ENCODE data around the gene LRRFIP1. TPM values are rescaled to one million over a fixed set of nuclear protein-coding genes. Genes with fewer than 3 reads are reported as not detected.

The LRRFIP1 gene
- total and polyA plus RNA-seq, 8 donors, result 18.4 to 55.0 (median 31.7) TPM

DNA sequence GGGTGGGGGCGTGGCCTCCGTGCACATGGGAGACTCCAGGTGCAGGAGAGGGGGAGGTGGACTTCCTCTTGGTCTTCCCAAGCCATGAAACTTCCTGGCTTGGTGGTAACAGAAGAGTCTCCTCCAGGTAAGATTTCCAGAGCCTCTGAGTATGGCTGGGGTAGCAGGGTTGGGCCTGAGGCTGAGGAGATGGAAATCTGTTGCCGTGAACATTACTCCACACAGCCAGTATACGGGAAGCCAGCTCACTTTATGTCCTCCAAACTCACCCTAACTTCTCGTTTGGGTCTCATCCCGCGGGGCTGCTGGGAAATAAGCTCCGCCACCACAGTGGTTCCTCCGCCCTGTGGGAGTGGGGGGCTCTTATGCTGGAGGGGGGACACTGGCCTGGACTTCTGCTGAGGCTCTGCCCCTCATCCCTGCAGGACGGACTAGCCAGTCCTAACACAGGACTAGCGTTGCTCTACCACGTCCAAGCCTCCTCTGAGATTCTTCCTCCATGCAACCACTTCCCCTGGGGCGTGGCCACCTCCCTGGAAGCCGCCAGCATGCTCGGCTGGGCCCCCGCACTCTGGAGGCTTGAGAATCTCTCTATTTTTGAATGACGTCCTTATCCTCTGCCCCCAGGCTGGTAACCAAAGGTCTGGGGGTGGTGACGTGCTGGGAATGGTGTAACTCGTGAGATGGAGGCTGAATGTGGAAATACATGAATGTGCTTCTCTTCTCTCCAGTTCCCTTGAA, 36.1 kb upstream of the LRRFIP1 start:
- DNase-seq (peak in 5 of 6 donors; percentile 47 to 89 (median 86)), FAIRE-seq (no peak), ATAC-seq (peak in 3 of 4 donors; percentile 2 to 15 (median 6))
- H3K27ac ChIP-seq, result peak overlapping the region; percentile 69 to 94 (median 82)
- WGBS, 2 donors, result 14 to 18% methylated on average over 19 of the region's 19 CpGs
- H3K36me3 ChIP-seq, result no peaks in the 10 kb centered on the region
- H3K4me1 ChIP-seq, result peaks cover 18 to 31% (median 23%) of the 10 kb centered on the region in 3 donors
- H3K4me3 ChIP-seq, result peak overlapping the region in 3 of 4 donors; percentile 27 to 44 (median 37)
- H3K9me3 ChIP-seq, result no peaks in the 10 kb centered on the region
- no peaks in the 10 kb centered on the region for H3K27me3 ChIP-seq
- TF ChIP-seq, protein P1, sequence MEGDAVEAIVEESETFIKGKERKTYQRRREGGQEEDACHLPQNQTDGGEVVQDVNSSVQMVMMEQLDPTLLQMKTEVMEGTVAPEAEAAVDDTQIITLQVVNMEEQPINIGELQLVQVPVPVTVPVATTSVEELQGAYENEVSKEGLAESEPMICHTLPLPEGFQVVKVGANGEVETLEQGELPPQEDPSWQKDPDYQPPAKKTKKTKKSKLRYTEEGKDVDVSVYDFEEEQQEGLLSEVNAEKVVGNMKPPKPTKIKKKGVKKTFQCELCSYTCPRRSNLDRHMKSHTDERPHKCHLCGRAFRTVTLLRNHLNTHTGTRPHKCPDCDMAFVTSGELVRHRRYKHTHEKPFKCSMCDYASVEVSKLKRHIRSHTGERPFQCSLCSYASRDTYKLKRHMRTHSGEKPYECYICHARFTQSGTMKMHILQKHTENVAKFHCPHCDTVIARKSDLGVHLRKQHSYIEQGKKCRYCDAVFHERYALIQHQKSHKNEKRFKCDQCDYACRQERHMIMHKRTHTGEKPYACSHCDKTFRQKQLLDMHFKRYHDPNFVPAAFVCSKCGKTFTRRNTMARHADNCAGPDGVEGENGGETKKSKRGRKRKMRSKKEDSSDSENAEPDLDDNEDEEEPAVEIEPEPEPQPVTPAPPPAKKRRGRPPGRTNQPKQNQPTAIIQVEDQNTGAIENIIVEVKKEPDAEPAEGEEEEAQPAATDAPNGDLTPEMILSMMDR (IDR thresholded peaks at IDR 0.05), result no peak
- intact Hi-C loops (cut with DNase I), result no loop called here

DNA sequence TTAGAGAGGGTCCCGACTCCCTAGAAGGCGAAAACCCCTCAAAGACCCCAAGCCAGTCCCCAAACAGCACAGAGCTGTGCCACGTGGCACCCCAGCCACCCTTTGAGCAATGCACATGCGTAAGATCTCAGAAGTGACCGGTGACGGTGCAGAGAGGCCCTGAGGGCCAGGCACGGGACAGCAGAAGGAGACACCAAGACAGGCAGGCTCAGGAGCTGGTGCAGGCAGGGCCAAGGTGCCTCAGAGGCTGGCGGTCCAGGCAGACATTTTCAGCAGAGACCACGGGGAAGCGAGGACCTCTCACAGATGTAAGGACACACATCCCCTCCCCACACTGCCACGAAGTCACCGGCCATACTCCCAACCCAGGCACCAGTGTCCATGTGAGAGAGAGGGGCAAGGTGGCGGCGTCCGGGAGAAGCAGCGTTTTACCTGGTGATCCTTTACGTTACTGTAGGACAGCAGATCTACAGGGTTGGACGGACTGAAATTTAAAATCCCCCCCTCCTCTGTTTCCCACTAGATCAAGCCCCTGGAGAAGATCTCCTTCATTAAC, 34.9 kb upstream of the LRRFIP1 start:
- 93 to 96% methylated on average over 18 of the region's 18 CpGs for WGBS, 2 donors
- H3K4me3 ChIP-seq, result no peak overlapping the region
- H3K9me3 ChIP-seq, result no peaks in the 10 kb centered on the region
- peak in 1 of 6 donors; percentile 33 for DNase-seq
- H3K4me1 ChIP-seq, result peaks cover 18 to 28% (median 23%) of the 10 kb centered on the region in 3 donors
- ATAC-seq, result no peak
- H3K36me3 ChIP-seq, result no peaks in the 10 kb centered on the region
- TF ChIP-seq, protein P1 (IDR thresholded peaks at IDR 0.05), result no peak
- H3K27me3 ChIP-seq, result no peaks in the 10 kb centered on the region
- H3K27ac ChIP-seq, result peak overlapping the region in 2 of 4 donors; percentile 88 to 94
- intact Hi-C loops (cut with DNase I), result no loop called here
- no peak for FAIRE-seq

DNA sequence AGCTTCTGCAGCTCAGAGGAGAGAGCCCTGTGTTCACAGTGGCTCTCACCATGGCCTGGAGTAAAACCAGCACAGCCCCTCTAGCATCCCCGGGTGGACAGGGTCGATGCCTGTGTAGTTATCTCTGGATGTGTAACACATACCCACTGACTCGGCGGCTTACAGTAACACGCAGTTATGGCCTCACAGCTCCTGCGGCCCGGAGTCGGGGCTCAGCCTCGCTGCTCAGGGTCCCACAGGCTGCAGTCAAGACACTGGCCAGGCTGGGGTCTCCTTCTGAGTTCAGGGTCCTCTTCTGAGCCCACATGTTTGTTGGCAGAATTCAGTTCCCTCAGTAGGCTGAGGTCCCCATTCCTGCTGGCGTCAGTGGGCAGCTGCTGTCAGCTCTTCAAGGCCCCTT, 34.4 kb upstream of the LRRFIP1 start:
- ATAC-seq (no peak), FAIRE-seq (no peak), DNase-seq (peak in 1 of 6 donors; percentile 10)
- no peak overlapping the region for H3K4me3 ChIP-seq
- intact Hi-C loops (cut with DNase I), result no loop called here
- TF ChIP-seq, protein P1 (IDR thresholded peaks at IDR 0.05), result no peak
- no peaks in the 10 kb centered on the region for H3K9me3 ChIP-seq
- no peak overlapping the region for H3K27ac ChIP-seq
- H3K4me1 ChIP-seq, result peaks cover 18 to 27% (median 23%) of the 10 kb centered on the region in 3 donors
- no peaks in the 10 kb centered on the region for H3K36me3 ChIP-seq
- no peaks in the 10 kb centered on the region for H3K27me3 ChIP-seq
- 93 to 95% methylated on average over 10 of the region's 10 CpGs for WGBS, 2 donors

DNA sequence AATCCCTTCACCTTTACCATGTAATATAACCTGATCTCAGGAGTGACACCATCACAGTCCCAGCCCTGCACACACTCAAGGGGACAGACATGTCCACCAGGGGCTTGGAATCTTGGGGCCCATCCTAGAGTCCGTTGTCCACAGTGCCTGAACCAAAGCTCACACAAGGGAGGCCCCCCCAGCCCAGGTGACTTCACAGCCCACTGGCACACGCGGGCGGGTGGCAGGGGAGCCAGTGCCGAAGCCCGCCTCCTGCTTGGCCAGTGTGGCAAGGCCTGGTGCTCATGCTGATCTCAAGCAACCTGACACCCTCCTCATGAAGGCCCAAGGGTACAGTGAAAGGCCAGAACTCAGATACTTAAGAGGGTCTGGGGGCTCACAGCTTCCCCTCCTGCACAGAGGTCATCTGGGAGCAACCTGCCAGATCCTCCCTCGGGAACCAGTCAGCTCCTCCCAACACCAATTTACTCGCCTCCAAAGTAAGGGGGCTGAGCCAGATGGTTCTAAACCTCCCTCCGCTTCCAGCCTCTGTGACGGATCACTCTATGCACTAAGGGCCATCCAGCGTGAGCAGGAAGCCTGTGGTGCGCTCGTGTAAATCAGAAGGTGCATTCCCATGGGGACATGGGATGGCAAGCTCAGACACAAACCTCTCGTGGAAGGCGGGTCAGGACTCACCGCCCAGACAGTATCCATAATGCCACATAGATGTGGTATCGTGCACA, 33.6 kb upstream of the LRRFIP1 start:
- Histone ChIP-seq H3K27ac (no peak overlapping the region), H3K9me3 (no peaks in the 10 kb centered on the region), H3K27me3 (no peaks in the 10 kb centered on the region), H3K36me3 (no peaks in the 10 kb centered on the region), H3K4me1 (peaks cover 18 to 22% (median 20%) of the 10 kb centered on the region in 3 donors), H3K4me3 (no peak overlapping the region)
- intact Hi-C loops (cut with DNase I), result no loop called here
- peak in 1 of 6 donors; percentile 21 for DNase-seq
- TF ChIP-seq, protein P1 (IDR thresholded peaks at IDR 0.05), result no peak
- WGBS, 2 donors, result 94 to 95% methylated on average over 17 of the region's 17 CpGs
- no peak for ATAC-seq
- no peak for FAIRE-seq

Measured in pancreas (tissue), 10 donors.